GM23338 (cell line): ENCODE measurements around the gene DNAJC9. TPM values are rescaled to one million over a fixed set of nuclear protein-coding genes. Genes with fewer than 3 reads are reported as not detected.

Experiments
- ATAC-seq: fragments of 200-7000 bp; cut with Tn5 transposase; 3 replicates; pipeline ENCODE4 v1.9.1; 2020
- DNase-seq: peaks from one replicate; pipeline ENCODE4 v3.0.0-alpha.2; 2015; ENCODE audit warnings: low spot score
- H2AFZ ChIP-seq: fragments of 200-600 bp; sonication (generic); 2 replicates; pipeline ENCODE4 v1.8.0; 2016; ENCODE audit warnings: antibody characterized with exemption, mild to moderate bottlenecking, moderate library complexity
- H3F3A ChIP-seq: fragments of 200-600 bp; sonication (generic); replicated peaks from 2 replicates; pipeline ENCODE4 v1.8.0; 2017; ENCODE audit warnings: antibody characterized with exemption, mixed run types, low read depth
- H3K27ac ChIP-seq: fragments of 200-600 bp; sonication (generic); 2 replicates; pipeline ENCODE4 v1.6.1; 2016; ENCODE audit warnings: low read depth
- H3K27me3 ChIP-seq: fragments of 200-600 bp; sonication (generic); 2 replicates; pipeline ENCODE4 v1.8.0; 2016; ENCODE audit warnings: mild to moderate bottlenecking, mixed run types, moderate library complexity; ENCODE audit not compliant: insufficient read depth
- H3K36me3 ChIP-seq: fragments of 200-600 bp; sonication (generic); 2 replicates; pipeline ENCODE4 v1.8.0; 2016; ENCODE audit warnings: mild to moderate bottlenecking; ENCODE audit not compliant: insufficient read depth
- H3K4me1 ChIP-seq: fragments of 200-600 bp; sonication (generic); 2 replicates; pipeline ENCODE4 v1.8.0; 2016; ENCODE audit warnings: mild to moderate bottlenecking, moderate library complexity; ENCODE audit not compliant: insufficient read depth
- H3K4me2 ChIP-seq: fragments of 200-600 bp; sonication (generic); 2 replicates; pipeline ENCODE4 v1.7.1; 2017; ENCODE audit warnings: mixed run types
- H3K4me3 ChIP-seq: fragments of 200-600 bp; sonication (generic); 2 replicates; pipeline ENCODE4 v1.6.1; 2016; ENCODE audit warnings: mixed run types
- H3K79me2 ChIP-seq: fragments of 200-600 bp; sonication (generic); replicated peaks from 2 replicates; pipeline ENCODE4 v1.8.0; 2017; ENCODE audit warnings: mild to moderate bottlenecking; ENCODE audit not compliant: insufficient read depth
- H3K9me2 ChIP-seq: fragments of 200-600 bp; sonication (generic); 2 replicates; pipeline ENCODE4 v1.8.0; 2017; ENCODE audit not compliant: insufficient read depth
- H4K20me1 ChIP-seq: fragments of 200-600 bp; sonication (generic); replicated peaks from 2 replicates; pipeline ENCODE4 v1.8.0; 2017; ENCODE audit warnings: mild to moderate bottlenecking; ENCODE audit not compliant: insufficient read depth
- H3K27ac Mint-ChIP-seq: 2 replicates; pipeline ENCODE4 v1.8.0; 2020; ENCODE audit warnings: inconsistent platforms, mild to moderate bottlenecking, moderate library complexity, mixed read lengths
- H3K27me3 Mint-ChIP-seq: 3 replicates; pipeline ENCODE4 v1.8.0; 2022; ENCODE audit warnings: low read depth, mild to moderate bottlenecking, moderate library complexity, mixed read lengths, inconsistent platforms; ENCODE audit not compliant: insufficient read depth, poor library complexity
- H3K36me3 Mint-ChIP-seq: 3 replicates; pipeline ENCODE4 v1.8.0; 2021; ENCODE audit warnings: low read depth, mild to moderate bottlenecking, inconsistent platforms, moderate library complexity, mixed read lengths
- H3K4me1 Mint-ChIP-seq: 3 replicates; pipeline ENCODE4 v1.8.0; 2020; ENCODE audit warnings: mild to moderate bottlenecking, inconsistent platforms, mixed read lengths
- H3K4me3 Mint-ChIP-seq: 3 replicates; pipeline ENCODE4 v1.8.0; 2021; ENCODE audit warnings: moderate library complexity, mild to moderate bottlenecking, inconsistent platforms, mixed read lengths
- H3K9me3 Mint-ChIP-seq: 3 replicates; pipeline ENCODE4 v1.8.0; 2020; ENCODE audit warnings: moderate library complexity, mild to moderate bottlenecking, inconsistent platforms, mixed read lengths
- CREB1 ChIP-seq: fragments of 250-450 bp; sonication (Bioruptor Pico); IDR thresholded peaks from 2 replicates; pipeline ENCODE4 v1.5.0; 2020; ENCODE audit warnings: low read depth, mild to moderate bottlenecking, moderate library complexity
- EZH2 ChIP-seq: fragments of 200-600 bp; sonication (generic); IDR thresholded peaks from one replicate; pipeline ENCODE4 v1.8.0; 2017; ENCODE audit warnings: antibody characterized with exemption, mild to moderate bottlenecking, low read depth; ENCODE audit not compliant: unreplicated experiment
- EZH2phosphoT487 ChIP-seq: fragments of 200-600 bp; sonication (generic); IDR thresholded peaks from one replicate; pipeline ENCODE4 v1.8.1; 2018; ENCODE audit warnings: antibody characterized with exemption; ENCODE audit not compliant: unreplicated experiment
- POLR2AphosphoS5 ChIP-seq: IDR thresholded peaks from 2 replicates; pipeline ENCODE4 v1.6.1; 2016; ENCODE audit warnings: antibody characterized with exemption, low read depth
- STAT1 ChIP-seq: IDR thresholded peaks from one replicate; pipeline ENCODE4 v1.6.1; 2016; ENCODE audit warnings: antibody characterized with exemption; ENCODE audit not compliant: unreplicated experiment
- ZNF114 ChIP-seq: fragments of 250-450 bp; sonication (Bioruptor Pico); IDR thresholded peaks from 2 replicates; pipeline ENCODE4 v1.5.0; 2020; ENCODE audit warnings: mild to moderate bottlenecking, moderate library complexity
- ZNF331 ChIP-seq: fragments of 250-450 bp; sonication (Bioruptor Pico); IDR thresholded peaks from 2 replicates; pipeline ENCODE4 v1.5.0; 2020; ENCODE audit warnings: low read depth, mild to moderate bottlenecking, moderate library complexity
- polyA plus RNA-seq: library from polyadenylated mRNA; unstranded; fragments of >200 nt; fragmentation: Nextera tagmentation; extraction: Ambion mirVana; gene quantifications from 2 replicates; pipeline ENCODE4 v1.2.1, GENCODE V29; 2016
- total RNA-seq: library from RNA; depleted of rRNA; stranded (reverse); fragments of >200 nt; shearing (Covaris generic); gene quantifications from 2 replicates; pipeline ENCODE4 v1.2.3, GENCODE V29; 2014
- TF ChIP-seq, protein P1 (sequence below): IDR thresholded peaks from 2 replicates; pipeline ENCODE4 v1.6.1; 2016; ENCODE audit warnings: antibody characterized with exemption
- TF ChIP-seq, protein P2 (sequence below): fragments of 250-450 bp; sonication (Bioruptor Pico); IDR thresholded peaks from 2 replicates; pipeline ENCODE4 v1.5.0; 2020; ENCODE audit warnings: mild to moderate bottlenecking, moderate library complexity
- TF ChIP-seq, protein P3 (sequence below): IDR thresholded peaks from one replicate; pipeline ENCODE4 v1.6.1; 2018; ENCODE audit warnings: antibody characterized with exemption; ENCODE audit not compliant: unreplicated experiment

The DNAJC9 gene
- total and polyA plus RNA-seq, 2 experiments from 2014 or later: 31.0 to 33.2 TPM

DNA sequence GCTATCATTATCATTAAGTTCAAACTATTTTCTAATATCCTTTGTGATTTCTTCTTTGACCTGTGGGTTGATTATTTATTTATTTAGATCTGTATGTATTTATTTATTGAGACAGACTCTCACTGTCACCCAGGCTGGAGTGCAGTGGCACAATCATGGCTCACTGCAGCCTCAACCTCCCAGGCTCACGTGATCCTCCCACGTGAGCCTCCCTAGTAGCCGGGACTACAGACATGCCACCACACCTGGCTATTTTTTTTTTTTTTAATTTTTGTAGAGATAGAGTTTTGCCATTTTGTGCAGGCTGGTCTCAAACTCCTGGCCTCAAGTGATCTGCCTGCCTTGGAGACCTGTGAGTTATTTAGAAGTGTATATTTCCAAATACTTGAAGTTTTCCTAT lies 34.0 kb upstream of the DNAJC9 start:
- H3K27ac Mint-ChIP-seq: no peak overlapping the region
- H3K79me2 ChIP-seq: no peaks in the 10 kb centered on the region
- ATAC-seq (no peak), DNase-seq (no peak)
- no peak overlapping the region for H3K27ac ChIP-seq
- H3K4me1 ChIP-seq: no peaks in the 10 kb centered on the region
- H3K4me3 ChIP-seq: no peak overlapping the region
- H3K36me3 Mint-ChIP-seq: no peaks in the 10 kb centered on the region
- no peaks in the 10 kb centered on the region for H3F3A ChIP-seq
- no peaks in the 10 kb centered on the region for H3K4me1 Mint-ChIP-seq
- no peak overlapping the region for H3K4me2 ChIP-seq
- H3K27me3 ChIP-seq: no peaks in the 10 kb centered on the region
- H3K9me3 Mint-ChIP-seq: no peaks in the 10 kb centered on the region; the same call in 2 of the 3 replicates
- no peaks in the 10 kb centered on the region for H4K20me1 ChIP-seq
- no peak overlapping the region for H3K4me3 Mint-ChIP-seq
- no peaks in the 10 kb centered on the region for H3K36me3 ChIP-seq
- no peaks in the 10 kb centered on the region for H3K9me2 ChIP-seq
- TF ChIP-seq, protein P1, sequence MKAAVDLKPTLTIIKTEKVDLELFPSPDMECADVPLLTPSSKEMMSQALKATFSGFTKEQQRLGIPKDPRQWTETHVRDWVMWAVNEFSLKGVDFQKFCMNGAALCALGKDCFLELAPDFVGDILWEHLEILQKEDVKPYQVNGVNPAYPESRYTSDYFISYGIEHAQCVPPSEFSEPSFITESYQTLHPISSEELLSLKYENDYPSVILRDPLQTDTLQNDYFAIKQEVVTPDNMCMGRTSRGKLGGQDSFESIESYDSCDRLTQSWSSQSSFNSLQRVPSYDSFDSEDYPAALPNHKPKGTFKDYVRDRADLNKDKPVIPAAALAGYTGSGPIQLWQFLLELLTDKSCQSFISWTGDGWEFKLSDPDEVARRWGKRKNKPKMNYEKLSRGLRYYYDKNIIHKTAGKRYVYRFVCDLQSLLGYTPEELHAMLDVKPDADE: no peak
- TF ChIP-seq ZNF331 (no peak), POLR2AphosphoS5 (no peak)
- TF ChIP-seq, protein P2, sequence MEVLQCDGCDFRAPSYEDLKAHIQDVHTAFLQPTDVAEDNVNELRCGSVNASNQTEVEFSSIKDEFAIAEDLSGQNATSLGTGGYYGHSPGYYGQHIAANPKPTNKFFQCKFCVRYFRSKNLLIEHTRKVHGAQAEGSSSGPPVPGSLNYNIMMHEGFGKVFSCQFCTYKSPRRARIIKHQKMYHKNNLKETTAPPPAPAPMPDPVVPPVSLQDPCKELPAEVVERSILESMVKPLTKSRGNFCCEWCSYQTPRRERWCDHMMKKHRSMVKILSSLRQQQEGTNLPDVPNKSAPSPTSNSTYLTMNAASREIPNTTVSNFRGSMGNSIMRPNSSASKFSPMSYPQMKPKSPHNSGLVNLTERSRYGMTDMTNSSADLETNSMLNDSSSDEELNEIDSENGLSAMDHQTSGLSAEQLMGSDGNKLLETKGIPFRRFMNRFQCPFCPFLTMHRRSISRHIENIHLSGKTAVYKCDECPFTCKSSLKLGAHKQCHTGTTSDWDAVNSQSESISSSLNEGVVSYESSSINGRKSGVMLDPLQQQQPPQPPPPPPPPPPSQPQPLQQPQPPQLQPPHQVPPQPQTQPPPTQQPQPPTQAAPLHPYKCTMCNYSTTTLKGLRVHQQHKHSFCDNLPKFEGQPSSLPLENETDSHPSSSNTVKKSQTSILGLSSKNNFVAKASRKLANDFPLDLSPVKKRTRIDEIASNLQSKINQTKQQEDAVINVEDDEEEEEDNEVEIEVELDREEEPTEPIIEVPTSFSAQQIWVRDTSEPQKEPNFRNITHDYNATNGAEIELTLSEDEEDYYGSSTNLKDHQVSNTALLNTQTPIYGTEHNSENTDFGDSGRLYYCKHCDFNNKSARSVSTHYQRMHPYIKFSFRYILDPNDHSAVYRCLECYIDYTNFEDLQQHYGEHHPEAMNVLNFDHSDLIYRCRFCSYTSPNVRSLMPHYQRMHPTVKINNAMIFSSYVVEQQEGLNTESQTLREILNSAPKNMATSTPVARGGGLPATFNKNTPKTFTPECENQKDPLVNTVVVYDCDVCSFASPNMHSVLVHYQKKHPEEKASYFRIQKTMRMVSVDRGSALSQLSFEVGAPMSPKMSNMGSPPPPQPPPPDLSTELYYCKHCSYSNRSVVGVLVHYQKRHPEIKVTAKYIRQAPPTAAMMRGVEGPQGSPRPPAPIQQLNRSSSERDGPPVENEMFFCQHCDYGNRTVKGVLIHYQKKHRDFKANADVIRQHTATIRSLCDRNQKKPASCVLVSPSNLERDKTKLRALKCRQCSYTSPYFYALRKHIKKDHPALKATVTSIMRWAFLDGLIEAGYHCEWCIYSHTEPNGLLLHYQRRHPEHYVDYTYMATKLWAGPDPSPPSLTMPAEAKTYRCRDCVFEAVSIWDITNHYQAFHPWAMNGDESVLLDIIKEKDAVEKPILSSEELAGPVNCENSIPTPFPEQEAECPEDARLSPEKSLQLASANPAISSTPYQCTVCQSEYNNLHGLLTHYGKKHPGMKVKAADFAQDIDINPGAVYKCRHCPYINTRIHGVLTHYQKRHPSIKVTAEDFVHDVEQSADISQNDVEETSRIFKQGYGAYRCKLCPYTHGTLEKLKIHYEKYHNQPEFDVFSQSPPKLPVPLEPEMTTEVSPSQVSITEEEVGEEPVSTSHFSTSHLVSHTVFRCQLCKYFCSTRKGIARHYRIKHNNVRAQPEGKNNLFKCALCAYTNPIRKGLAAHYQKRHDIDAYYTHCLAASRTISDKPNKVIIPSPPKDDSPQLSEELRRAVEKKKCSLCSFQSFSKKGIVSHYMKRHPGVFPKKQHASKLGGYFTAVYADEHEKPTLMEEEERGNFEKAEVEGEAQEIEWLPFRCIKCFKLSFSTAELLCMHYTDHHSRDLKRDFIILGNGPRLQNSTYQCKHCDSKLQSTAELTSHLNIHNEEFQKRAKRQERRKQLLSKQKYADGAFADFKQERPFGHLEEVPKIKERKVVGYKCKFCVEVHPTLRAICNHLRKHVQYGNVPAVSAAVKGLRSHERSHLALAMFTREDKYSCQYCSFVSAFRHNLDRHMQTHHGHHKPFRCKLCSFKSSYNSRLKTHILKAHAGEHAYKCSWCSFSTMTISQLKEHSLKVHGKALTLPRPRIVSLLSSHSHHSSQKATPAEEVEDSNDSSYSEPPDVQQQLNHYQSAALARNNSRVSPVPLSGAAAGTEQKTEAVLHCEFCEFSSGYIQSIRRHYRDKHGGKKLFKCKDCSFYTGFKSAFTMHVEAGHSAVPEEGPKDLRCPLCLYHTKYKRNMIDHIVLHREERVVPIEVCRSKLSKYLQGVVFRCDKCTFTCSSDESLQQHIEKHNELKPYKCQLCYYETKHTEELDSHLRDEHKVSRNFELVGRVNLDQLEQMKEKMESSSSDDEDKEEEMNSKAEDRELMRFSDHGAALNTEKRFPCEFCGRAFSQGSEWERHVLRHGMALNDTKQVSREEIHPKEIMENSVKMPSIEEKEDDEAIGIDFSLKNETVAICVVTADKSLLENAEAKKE (CRISPR knock-in tag): no peak
- peaks cover 10% of the 10 kb centered on the region for H3K27me3 Mint-ChIP-seq
- H2AFZ ChIP-seq: no peak overlapping the region

DNA sequence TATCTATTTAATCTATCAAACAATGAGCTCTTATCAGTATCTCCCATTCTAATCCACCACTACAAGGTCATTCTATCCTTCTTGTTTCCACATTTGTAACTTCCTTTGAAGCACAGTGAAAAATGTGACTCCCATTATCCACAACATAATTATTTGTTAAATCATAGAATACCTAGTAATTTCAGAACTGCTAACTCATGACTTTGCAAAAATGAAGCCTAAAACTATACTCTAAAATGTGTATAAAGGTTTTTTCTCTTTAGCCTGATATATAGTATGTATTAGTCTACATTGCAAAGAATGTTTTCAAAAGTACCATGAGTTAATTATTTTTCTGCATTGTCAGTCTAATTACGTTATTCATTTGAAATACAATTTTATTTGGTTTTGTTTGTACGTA lies 17.4 kb upstream of the DNAJC9 start:
- H3K27ac Mint-ChIP-seq: no peak overlapping the region

More for the DNA sequence above, 17.4 kb upstream of the DNAJC9 start:
- Histone ChIP-seq H3K27me3 (no peaks in the 10 kb centered on the region), H3K9me2 (no peaks in the 10 kb centered on the region), H2AFZ (no peak overlapping the region), H3K4me1 (no peaks in the 10 kb centered on the region), H4K20me1 (no peaks in the 10 kb centered on the region), H3F3A (no peaks in the 10 kb centered on the region), H3K4me2 (no peak overlapping the region), H3K36me3 (no peaks in the 10 kb centered on the region; the same call in 1 of the 2 replicates), H3K4me3 (no peak overlapping the region), H3K79me2 (no peaks in the 10 kb centered on the region), H3K27ac (no peak overlapping the region)
- no peaks in the 10 kb centered on the region for H3K4me1 Mint-ChIP-seq
- no peaks in the 10 kb centered on the region; the same call in 1 of the 3 replicates for H3K9me3 Mint-ChIP-seq
- no peak for ATAC-seq
- TF ChIP-seq CREB1: no peak
- TF ChIP-seq EZH2phosphoT487: no peak
- no peak for TF ChIP-seq EZH2
- TF ChIP-seq STAT1: no peak
- TF ChIP-seq ZNF331: no peak
- no peak for TF ChIP-seq ZNF114 (CRISPR knock-in tag)
- TF ChIP-seq, protein P3, sequence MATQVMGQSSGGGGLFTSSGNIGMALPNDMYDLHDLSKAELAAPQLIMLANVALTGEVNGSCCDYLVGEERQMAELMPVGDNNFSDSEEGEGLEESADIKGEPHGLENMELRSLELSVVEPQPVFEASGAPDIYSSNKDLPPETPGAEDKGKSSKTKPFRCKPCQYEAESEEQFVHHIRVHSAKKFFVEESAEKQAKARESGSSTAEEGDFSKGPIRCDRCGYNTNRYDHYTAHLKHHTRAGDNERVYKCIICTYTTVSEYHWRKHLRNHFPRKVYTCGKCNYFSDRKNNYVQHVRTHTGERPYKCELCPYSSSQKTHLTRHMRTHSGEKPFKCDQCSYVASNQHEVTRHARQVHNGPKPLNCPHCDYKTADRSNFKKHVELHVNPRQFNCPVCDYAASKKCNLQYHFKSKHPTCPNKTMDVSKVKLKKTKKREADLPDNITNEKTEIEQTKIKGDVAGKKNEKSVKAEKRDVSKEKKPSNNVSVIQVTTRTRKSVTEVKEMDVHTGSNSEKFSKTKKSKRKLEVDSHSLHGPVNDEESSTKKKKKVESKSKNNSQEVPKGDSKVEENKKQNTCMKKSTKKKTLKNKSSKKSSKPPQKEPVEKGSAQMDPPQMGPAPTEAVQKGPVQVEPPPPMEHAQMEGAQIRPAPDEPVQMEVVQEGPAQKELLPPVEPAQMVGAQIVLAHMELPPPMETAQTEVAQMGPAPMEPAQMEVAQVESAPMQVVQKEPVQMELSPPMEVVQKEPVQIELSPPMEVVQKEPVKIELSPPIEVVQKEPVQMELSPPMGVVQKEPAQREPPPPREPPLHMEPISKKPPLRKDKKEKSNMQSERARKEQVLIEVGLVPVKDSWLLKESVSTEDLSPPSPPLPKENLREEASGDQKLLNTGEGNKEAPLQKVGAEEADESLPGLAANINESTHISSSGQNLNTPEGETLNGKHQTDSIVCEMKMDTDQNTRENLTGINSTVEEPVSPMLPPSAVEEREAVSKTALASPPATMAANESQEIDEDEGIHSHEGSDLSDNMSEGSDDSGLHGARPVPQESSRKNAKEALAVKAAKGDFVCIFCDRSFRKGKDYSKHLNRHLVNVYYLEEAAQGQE: no peak
- no peaks in the 10 kb centered on the region for H3K27me3 Mint-ChIP-seq
- DNase-seq: no peak
- no peak overlapping the region for H3K4me3 Mint-ChIP-seq
- no peaks in the 10 kb centered on the region for H3K36me3 Mint-ChIP-seq
